BLaER1 (cell line): ENCODE measurements around the gene STAT5B.
A peak's percentile ranks its signal among the peaks of the same experiment; 100 is the strongest.
"Not testable (repeated sequence)": the region's sequence is repeated elsewhere in the genome, so short reads cannot be mapped to it uniquely, and the experiment has no call there.

Source experiments
- H3K27ac ChIP-seq: shearing (Covaris generic); formaldehyde crosslinking; 2 replicates; pipeline ENCODE4 v1.8.1; 2022
- H3K27me3 ChIP-seq: shearing (Covaris generic); formaldehyde crosslinking; 2 replicates; pipeline ENCODE4 v1.8.1; 2022
- H3K36me3 ChIP-seq: shearing (Covaris generic); formaldehyde crosslinking; 2 replicates; pipeline ENCODE4 v1.8.1; 2022
- H3K4me1 ChIP-seq: shearing (Covaris generic); formaldehyde crosslinking; 2 replicates; pipeline ENCODE4 v1.8.1; 2022
- H3K4me2 ChIP-seq: shearing (Covaris generic); formaldehyde crosslinking; 2 replicates; pipeline ENCODE4 v1.8.1; 2022
- H3K4me3 ChIP-seq: shearing (Covaris generic); formaldehyde crosslinking; 2 replicates; pipeline ENCODE4 v1.8.1; 2022
- H3K9ac ChIP-seq: shearing (Covaris generic); formaldehyde crosslinking; 2 replicates; pipeline ENCODE4 v1.8.1; 2022
- H3K9me3 ChIP-seq: shearing (Covaris generic); formaldehyde crosslinking; 2 replicates; pipeline ENCODE4 v1.8.1; 2022
- H4K20me1 ChIP-seq: shearing (Covaris generic); formaldehyde crosslinking; 2 replicates; pipeline ENCODE4 v1.8.1; 2022
- Cebpa-rat ChIP-seq: shearing (Covaris generic); IDR thresholded peaks from 2 replicates; pipeline ENCODE4 v1.8.1; 2022

The STAT5B gene

DNA sequence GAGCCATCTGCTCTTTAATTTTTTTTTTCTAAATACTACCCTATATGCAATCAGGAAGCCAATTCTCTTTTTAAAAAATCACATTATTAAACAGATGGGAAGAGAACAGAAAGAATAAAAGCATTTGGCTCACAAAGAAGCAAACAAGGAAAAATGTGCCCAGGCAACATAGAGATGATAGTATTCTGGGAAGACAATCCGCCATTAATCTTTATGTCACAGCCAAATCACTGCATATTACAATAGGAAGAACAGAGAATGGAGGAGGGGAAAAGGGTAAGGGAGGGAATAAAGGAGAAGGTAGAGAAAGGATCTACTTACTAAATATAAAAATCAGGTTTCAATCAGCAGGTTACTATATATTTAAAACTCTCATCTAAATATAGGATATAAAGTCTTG, 34.3 kb downstream of the STAT5B start:
- peaks cover 13% of the 10 kb centered on the region; the same call in 1 of the 2 replicates for H3K4me1 ChIP-seq
- H3K27ac ChIP-seq = no peak overlapping the region
- no peak for TF ChIP-seq Cebpa-rat
- H4K20me1 ChIP-seq = peaks cover 61% of the 10 kb centered on the region
- H3K27me3 ChIP-seq = no peaks in the 10 kb centered on the region
- H3K4me3 ChIP-seq = no peak overlapping the region
- H3K9ac ChIP-seq = no peak overlapping the region
- no peaks in the 10 kb centered on the region for H3K9me3 ChIP-seq
- 0 out of 2 replicates have a peak, but pooled peaks cover 4% of the 10 kb centered on the region for H3K36me3 ChIP-seq
- no peak overlapping the region for H3K4me2 ChIP-seq

- H3K27ac ChIP-seq, H3K27me3 ChIP-seq, H3K9me3 ChIP-seq, H3K4me1 ChIP-seq, H3K4me3 ChIP-seq, H3K9ac ChIP-seq, H3K36me3 ChIP-seq, H3K4me2 ChIP-seq: not testable (repeated sequence)
- H4K20me1 ChIP-seq = peaks cover 68% of the 10 kb centered on the region
Measured at GRCh38 chr17:42240863-42241262, 35.3 kb downstream of the STAT5B start.

GRCh38 chr17:42240201-42240600, 36.0 kb downstream of the STAT5B start:
- Histone ChIP-seq H4K20me1 (peaks cover 68% of the 10 kb centered on the region), H3K9me3 (no peaks in the 10 kb centered on the region), H3K4me2 (no peak overlapping the region), H3K4me3 (no peak overlapping the region), H3K4me1 (peaks cover 13% of the 10 kb centered on the region), H3K27me3 (no peaks in the 10 kb centered on the region), H3K27ac (no peak overlapping the region), H3K9ac (no peak overlapping the region), H3K36me3 (0 out of 2 replicates have a peak, but pooled peaks cover 4% of the 10 kb centered on the region)
- TF ChIP-seq Cebpa-rat = no peak

- H4K20me1 ChIP-seq = peaks cover 68% of the 10 kb centered on the region
- H3K9me3 ChIP-seq, H3K27ac ChIP-seq: not testable (repeated sequence)
Measured at GRCh38 chr17:42239576-42239975, 36.6 kb downstream of the STAT5B start.

GRCh38 chr17:42236760-42237159, 39.4 kb downstream of the STAT5B start:
- Histone ChIP-seq H3K27me3 (no peaks in the 10 kb centered on the region), H3K4me1 (peaks cover 38% of the 10 kb centered on the region), H3K4me3 (no peak overlapping the region), H3K36me3 (0 out of 2 replicates have a peak, but pooled peaks cover 4% of the 10 kb centered on the region), H3K9me3 (no peaks in the 10 kb centered on the region), H3K4me2 (no peak overlapping the region), H4K20me1 (peaks cover 43% of the 10 kb centered on the region), H3K9ac (no peak overlapping the region), H3K27ac (no peak overlapping the region)
- no peak for TF ChIP-seq Cebpa-rat

More at GRCh38 chr17:42239576-42239975, 36.6 kb downstream of the STAT5B start:
- not testable (repeated sequence) for H3K36me3 ChIP-seq, H3K9ac ChIP-seq, H3K27me3 ChIP-seq, H3K4me2 ChIP-seq, H3K4me3 ChIP-seq
- peaks cover 19% of the 10 kb centered on the region for H3K4me1 ChIP-seq

DNA sequence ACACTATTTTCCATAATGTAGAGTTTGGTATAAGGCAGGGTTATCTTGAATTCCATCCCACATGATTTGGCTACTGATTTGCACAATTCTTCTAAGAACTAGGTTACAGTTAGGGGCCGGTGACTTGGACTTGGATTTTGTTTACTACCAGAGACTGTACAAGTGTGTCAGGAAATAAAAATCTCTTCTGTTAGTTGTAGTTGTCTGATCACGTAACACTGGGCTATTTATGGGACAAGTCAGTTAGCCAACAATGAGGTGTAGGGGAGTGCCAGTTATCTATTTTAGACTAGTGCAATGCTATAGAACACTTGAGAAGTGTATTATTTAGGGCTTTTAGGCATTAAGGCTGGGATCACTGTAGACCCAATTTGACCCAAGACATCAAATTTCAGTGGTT, 42.2 kb downstream of the STAT5B start:
- Histone ChIP-seq H4K20me1 (peaks cover 41% of the 10 kb centered on the region; the same call in 1 of the 2 replicates), H3K4me2 (peak overlapping the region; percentile 68), H3K36me3 (peaks cover 14% of the 10 kb centered on the region), H3K9ac (peak overlapping the region; percentile 11), H3K27ac (peak overlapping the region; percentile 50), H3K27me3 (no peaks in the 10 kb centered on the region), H3K4me1 (peaks cover 38% of the 10 kb centered on the region), H3K4me3 (no peak overlapping the region), H3K9me3 (no peaks in the 10 kb centered on the region)
- TF ChIP-seq Cebpa-rat = no peak

- Histone ChIP-seq H3K27me3 (no peaks in the 10 kb centered on the region), H3K4me1 (peaks cover 34% of the 10 kb centered on the region), H3K27ac (no peak overlapping the region)
Measured at GRCh38 chr17:42233156-42233555, 43.0 kb downstream of the STAT5B start.

GRCh38 chr17:42230225-42230624, 46.0 kb downstream of the STAT5B start:
- no peak overlapping the region for H3K27ac ChIP-seq
- H3K27me3 ChIP-seq = no peaks in the 10 kb centered on the region
- peaks cover 45% of the 10 kb centered on the region for H3K36me3 ChIP-seq
- no peak for TF ChIP-seq Cebpa-rat
- H3K9me3 ChIP-seq = no peaks in the 10 kb centered on the region
- H3K4me2 ChIP-seq = no peak overlapping the region
- H4K20me1 ChIP-seq = peaks cover 39% of the 10 kb centered on the region; the same call in 1 of the 2 replicates
- H3K4me3 ChIP-seq = no peak overlapping the region
- no peak overlapping the region for H3K9ac ChIP-seq
- H3K4me1 ChIP-seq = peaks cover 39% of the 10 kb centered on the region

More at GRCh38 chr17:42233156-42233555, 43.0 kb downstream of the STAT5B start:
- Histone ChIP-seq H3K9me3 (no peaks in the 10 kb centered on the region), H3K9ac (no peak overlapping the region), H4K20me1 (peaks cover 41% of the 10 kb centered on the region; the same call in 1 of the 2 replicates), H3K4me3 (no peak overlapping the region), H3K4me2 (peak overlapping the region; percentile 68; the same call in 1 of the 2 replicates), H3K36me3 (peaks cover 18% of the 10 kb centered on the region)
- no peak for TF ChIP-seq Cebpa-rat

- no peak for TF ChIP-seq Cebpa-rat
- peaks cover 18% of the 10 kb centered on the region; the same call in 1 of the 2 replicates for H3K4me1 ChIP-seq
- no peaks in the 10 kb centered on the region for H3K27me3 ChIP-seq
- no peak overlapping the region for H3K9ac ChIP-seq
- no peaks in the 10 kb centered on the region for H3K9me3 ChIP-seq
- no peak overlapping the region for H3K27ac ChIP-seq
- peaks cover 67% of the 10 kb centered on the region for H3K36me3 ChIP-seq
- H3K4me2 ChIP-seq = no peak overlapping the region
- H4K20me1 ChIP-seq = peaks cover 46% of the 10 kb centered on the region; the same call in 1 of the 2 replicates
- no peak overlapping the region for H3K4me3 ChIP-seq
Measured at GRCh38 chr17:42227849-42228700, 48.1 kb downstream of the STAT5B start.

DNA sequence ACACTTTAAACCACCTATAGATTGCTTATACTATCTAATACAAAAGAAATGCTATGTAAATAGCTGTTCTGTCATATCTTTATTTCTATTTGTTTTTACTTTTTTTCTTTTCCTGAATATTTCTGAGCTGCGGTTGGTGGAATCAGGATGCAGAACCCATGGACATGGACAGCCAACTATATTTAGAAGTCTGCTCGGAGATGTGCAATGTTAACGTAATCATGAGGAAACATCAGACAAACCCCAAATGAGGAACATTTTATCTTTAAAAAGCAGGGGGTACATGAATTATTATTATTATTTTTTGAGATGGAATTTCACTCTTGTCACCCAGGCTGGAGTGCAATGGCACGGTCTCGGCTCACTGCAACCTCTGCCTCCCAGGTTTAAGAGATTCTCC, 50.5 kb downstream of the STAT5B start:
- H3K4me3 ChIP-seq = no peak overlapping the region
- no peaks in the 10 kb centered on the region for H3K9me3 ChIP-seq
- no peak overlapping the region for H3K4me2 ChIP-seq
- no peak overlapping the region for H3K27ac ChIP-seq
- no peaks in the 10 kb centered on the region for H3K27me3 ChIP-seq
- H3K4me1 ChIP-seq = peaks cover 13% of the 10 kb centered on the region; the same call in 1 of the 2 replicates
- no peak for TF ChIP-seq Cebpa-rat
- H3K9ac ChIP-seq = no peak overlapping the region
- peaks cover 83% of the 10 kb centered on the region for H3K36me3 ChIP-seq
- peaks cover 40% of the 10 kb centered on the region; the same call in 1 of the 2 replicates for H4K20me1 ChIP-seq
